ENCODE data around the gene JTB.

Gene JTB

DNA sequence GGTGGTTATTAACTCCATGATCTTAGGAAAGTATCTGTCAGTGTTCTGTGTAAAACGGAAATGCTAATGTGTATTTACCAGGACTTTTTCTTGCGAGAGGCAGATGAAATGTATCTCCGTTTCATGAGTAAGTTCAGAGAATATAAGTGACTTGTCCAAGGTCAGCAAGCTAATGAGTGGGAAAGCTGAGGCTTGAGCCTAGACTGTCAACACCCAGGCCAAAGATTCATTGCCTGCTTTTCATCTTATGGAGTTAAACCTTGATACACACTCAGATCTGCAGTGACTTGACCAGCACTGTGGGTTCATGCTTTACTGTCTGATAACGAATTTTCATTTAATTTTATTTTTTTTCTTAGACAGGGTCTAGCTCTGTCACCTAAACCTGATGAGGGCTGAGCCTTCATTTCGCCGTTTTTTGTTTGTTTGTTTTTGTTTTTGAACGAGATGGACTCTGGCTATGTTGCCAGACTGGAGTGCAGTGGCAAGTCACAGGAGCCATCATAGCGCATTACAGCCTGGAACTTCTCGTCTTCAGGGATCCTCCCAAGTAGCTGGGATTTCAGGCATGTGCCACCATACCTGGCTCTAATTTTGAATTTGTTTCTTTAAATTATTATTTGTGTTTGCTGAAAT, 918 bp upstream of the JTB start:
- DNase-seq (ENCODE audit: low read depth, low spot score) = no peak

DNA sequence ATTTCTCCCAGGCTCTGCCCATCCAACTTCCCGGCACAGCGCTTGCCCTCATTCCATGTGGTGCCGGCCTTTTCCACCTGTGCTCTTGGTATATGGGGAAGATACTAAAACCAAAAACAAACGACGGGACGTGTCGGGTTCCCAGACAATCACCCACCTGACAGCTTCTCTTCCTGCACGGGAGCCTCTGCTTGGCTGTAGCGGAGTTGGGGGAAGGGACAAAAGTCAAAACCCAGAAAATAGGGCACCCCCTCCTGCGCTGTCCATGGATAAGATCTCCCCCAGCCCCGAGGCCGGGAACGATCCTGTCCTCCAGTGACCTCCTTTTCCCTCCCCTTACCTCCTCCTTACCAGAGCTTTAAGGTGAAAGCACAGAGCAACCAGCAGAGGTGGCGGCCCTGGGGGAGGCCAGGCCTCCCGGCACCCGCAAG, 640 bp downstream of the JTB start:
- DNase-seq (ENCODE audit: low read depth, low spot score) = no peak

DNA sequence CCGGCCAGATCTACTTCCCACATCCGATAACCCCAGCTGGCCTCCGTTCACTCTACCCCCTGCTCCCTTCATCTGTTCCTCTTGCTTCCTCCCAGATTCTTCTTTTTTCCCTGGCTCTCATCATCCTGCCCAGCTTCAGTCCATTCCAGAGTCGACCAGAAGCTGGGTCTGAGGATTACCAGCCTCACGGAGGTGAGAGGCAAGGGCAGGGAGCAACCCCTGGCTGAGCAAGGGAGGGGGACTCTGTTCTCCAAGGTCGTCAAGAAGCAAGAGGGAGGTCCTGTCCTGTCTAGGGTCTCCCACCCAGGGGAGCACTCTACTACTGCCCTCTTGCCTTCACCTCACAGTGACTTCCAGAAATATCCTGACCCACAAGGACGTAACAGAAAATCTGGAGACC, 3.9 kb downstream of the JTB start:
- no peak for DNase-seq (ENCODE audit: low read depth, low spot score)

DNA sequence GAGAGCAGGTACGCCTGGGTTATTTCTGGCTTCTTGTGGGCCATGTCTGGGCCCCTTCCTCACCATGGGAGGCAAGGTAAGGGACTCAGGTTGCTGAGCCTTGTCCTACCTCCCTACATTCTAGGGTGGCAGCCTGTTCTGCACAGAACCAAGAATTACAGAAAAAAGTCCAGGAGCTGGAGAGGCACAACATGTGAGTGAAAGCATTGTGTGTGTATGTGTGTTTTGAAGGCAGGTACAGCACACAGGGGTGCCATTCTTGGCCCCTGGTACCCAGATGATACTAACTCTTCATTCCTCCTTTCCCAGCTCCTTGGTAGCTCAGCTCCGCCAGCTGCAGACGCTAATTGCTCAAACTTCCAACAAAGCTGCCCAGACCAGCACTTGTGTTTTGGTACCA, 4.4 kb downstream of the JTB start:
- no peak for DNase-seq (ENCODE audit: low read depth, low spot score)

DNA sequence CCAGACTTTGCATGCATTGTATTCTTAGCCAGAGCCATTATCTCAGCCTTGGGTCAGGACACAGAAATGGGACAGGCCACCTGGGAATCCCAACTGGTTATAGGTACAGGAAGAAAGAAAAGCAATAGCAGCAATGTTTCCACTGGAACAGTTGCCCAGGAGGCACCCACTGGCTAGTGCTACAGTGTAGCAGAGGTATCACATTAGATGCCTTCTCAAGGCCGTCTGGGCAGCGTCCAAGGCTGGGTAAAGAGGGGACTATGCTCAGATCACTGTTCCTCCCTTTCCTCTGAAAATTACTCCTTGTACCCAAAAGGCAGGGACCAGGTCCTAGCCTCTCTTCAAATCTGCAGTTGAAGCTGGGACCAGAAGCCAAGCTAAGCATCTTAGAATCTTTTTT, 7.1 kb downstream of the JTB start:
- DNase-seq (ENCODE audit: low read depth, low spot score) = no peak

DNA sequence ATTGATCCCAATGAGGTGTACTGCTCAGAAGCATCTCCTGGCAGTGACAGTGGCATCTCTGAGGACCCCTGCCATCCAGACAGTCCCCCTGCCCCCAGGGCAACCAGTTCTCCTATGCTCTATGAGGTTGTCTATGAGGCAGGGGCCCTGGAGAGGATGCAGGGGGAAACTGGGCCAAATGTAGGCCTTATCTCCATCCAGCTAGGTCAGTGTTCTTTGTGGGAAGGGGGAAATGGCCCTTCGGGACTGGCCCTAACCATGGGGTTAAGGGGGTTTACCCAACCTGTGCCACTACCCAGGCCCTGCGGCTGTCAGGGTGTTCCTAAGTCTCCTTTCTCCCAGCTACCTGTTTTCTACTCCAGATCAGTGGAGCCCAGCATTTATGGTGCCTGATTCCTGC, 8.5 kb downstream of the JTB start:
- no peak for DNase-seq (ENCODE audit: low read depth, low spot score)

DNA sequence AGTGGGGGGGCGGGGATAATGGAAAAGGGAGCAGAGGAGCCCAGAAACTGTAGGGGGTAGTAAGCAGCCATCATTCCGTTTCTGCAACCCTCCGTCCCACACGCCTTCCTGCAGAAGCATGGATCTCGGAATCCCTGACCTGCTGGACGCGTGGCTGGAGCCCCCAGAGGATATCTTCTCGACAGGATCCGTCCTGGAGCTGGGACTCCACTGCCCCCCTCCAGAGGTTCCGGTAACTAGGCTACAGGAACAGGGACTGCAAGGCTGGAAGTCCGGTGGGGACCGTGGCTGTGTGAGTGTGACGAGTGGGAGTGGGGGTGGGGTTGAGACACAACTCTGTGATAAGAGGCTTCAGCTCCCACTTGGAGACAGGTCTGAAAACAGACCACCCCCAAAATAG, 9.1 kb downstream of the JTB start:
- no peak for DNase-seq (ENCODE audit: low read depth, low spot score)

DNA sequence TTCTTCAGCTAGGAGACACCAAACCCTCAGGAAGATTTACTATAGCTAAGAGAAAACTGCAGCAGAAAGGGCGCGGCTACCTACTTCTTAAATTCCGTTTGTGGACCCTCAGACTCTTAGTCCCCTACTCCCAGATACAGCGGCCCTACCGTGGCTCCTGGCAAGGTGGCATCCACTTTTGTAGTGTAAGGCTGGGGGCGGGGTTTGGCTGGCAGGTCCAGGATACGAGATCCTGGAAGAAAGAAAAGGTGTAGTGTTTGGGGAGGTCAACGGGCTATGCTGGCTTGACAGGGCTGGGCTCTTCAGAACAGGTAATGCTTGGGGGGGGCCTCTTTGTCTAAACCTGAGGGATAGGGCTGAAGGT, 9.5 kb downstream of the JTB start:
- no peak for DNase-seq (ENCODE audit: low read depth, low spot score)

DNA sequence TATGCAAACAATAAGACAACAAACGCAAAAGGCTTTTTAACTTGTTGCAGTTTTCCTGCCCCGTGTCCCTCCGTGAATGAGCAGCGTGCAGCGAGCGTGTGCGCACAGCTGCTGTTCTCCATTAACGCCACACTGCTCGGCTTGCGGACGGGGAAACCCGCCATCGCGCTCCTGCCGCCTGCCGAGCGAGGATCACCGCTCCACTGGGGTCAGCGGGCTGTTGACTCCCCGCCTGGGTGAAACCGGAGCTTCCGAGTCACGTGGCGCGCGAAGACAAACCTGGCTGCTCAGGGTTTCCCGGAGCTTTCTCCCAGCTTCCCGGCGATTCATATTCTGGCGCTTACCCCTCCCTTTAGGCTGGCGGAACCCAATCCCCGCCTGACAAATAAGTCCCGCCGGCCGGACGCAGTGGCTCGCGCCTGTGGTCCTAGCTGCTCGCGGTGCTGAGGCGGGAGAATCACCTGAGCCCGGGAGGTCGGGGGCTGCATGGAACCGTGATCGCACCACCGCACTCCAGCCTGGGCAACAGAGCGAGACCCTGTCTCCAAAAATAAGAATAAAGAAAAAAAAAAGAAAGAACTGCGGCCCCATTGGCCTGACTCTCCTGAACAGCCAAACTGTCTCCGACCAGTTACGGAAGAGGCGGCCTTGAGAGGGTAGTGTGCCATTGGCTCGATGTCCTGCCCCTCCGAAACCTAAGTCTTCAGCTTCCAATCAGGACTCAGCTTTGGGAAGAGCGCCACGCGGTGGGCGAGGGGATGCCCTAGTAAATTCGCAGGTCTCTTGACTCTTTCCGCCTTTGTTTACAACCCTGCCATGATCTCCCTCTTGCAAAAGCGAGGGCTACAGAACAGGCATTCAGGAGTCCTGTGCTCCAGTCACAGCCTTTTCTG, 10.1 kb downstream of the JTB start, which contains the start of gene CREB3L4:
Gene CREB3L4, plus strand, starts transcription at position 796 of the 893 bp plus-strand sequence. CDS start 624 bp downstream, outside the sequence.
- DNase-seq (ENCODE audit: low read depth, low spot score) = peak; percentile 66

DNA sequence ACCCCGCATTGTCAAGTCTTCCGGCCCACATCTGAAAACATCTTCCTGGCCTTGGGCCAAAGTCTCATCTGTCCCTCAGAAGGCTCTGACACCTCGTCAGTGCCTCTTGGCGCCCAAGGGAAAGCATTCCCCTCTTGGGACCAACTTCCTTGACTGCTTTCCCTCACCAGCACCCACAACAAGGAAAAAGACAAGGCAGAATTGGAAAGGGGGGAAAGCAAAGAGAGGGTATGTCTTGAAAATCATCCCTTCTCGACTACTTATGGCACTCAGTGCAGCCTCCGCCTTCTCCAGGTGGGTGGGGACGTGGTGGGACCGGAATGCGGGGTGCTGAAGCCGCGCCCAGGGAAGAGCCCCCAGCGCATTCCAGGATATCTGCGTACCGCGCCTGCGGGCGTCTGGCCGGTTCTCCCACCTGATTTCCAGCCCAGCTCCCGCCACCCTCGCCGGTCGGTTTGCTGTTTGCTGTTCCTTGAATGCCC, 13.6 kb downstream of the JTB start:
- DNase-seq (ENCODE audit: low read depth, low spot score) = no peak

DNA sequence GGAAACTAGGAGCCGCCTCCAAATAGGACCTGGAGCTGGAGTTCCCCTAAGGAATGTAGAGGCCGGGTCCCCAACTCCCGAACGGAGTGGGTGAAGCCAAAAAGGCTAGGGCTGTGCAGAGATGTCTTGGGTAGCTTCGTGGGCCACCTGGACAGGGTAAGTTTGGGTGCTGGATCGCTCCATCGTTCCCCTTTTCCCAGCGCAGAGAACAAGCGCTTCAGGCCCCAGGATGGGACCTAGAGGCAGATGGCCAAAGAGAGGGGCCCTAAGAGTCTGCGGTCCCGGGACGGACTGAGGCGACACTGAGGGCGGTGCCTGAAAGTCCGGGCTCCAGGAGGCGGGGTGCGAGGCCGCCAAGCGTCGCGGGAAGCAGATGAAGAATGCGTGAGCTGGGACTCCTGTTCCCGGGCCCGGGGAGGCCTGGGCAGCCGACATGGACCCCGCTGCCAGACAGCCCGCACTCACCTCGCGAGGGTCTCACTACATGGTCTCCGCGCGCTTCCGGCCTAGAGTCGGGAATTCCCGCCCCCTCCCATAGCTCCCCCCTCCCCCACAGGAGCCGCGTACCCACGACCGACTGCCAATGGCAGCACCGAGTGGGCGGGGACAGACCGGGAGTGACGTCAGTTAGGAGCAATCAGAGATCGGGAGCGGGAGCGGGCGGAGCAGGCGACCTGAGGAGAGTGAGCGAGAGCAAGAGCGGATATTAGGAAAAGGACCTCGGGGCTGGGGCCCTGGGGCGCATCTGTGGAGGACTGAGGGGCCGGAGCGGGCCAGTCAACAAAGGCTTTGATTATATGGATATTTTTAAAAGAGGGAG, 14.2 kb downstream of the JTB start, which contains the start of gene SLC39A1:
Gene SLC39A1, minus strand, starts transcription at position 508 of the 820 bp plus-strand sequence. CDS start 822 bp downstream, outside the sequence.
- DNase-seq (ENCODE audit: low read depth, low spot score) = peak; percentile 86

DNA sequence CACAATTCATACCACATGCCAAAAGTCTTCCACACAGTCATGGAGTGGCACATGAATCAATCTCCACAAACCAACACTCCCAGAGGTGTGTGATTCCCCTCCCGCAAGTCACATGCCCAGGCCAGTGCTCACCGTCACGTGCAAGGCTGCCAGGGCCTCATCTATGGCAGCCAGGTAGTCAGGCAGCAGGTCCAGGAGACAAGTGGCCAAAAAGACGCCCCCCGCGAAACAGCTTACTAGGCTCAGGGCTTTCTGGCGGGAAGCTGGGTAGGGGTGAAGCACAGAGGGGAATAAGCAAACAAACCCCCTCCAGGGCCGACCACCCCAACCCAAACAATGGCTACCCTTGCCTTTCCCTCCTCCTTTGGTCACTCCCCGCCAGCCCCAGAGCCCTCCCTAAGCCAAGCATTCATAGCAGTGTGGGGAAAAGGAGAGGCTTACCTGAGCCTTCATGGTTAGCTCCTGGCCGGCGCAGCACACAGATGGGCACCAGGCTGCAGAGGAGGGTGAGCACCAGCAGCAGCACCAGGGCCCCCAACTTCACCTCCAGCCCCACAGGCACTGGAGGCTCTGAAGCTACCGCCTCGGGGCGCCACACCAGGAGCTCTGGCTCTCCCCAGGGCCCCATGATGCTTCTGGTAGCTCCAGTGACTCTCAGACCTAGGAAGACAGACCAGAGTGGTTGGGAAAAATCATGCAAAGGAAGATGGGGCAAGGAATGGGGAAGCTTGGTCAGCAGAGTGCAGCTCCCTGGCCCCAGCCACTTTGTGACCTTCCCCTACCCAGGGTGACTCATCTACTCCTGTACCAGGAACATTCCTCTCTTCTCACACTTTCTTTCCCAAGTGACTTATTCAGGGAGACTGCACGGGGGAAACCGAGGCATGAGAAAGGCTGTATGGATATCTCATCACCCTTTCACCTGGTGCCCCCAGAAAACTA, 15.1 kb downstream of the JTB start:
- no peak for DNase-seq (ENCODE audit: low read depth, low spot score)

DNA sequence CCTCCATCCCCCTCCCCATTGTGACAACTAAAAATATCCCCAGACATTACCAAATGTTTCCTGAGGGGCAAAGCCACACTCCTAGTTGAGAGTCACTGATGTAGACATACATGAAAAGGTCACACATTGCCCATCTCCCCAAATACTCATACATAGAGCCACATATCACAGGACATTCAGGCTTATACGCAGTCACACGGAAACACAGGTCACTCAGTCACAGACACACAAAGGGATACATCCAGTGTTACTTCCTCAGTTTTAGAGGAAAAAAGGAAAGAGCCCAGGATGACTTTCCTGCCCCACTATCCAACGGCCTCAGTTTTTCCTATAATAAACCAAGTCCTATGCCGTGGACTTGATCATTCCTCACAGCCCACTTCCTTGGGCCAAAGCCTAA, 16.1 kb downstream of the JTB start:
- no peak for DNase-seq (ENCODE audit: low read depth, low spot score)

DNA sequence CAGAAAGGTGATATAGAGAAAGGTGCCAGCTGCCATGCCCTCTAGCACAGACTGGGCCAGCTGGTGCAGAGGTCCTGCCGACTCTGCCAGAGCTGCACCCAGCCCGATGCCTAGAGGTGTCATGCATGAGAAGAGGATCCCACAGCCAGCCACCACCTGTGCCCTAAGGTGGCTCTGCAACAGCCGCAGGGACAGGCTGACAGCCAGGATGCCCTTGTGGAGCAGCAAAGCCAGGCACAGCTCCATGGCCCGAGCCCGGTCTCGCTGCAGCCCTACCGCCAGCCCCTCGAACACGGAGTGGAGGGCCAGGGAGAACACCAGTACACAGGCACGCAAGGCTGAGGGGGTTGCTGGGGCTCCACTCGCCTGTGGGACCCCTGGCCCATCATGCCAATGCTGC, 17.3 kb downstream of the JTB start:
- no peak for DNase-seq (ENCODE audit: low read depth, low spot score)

DNA sequence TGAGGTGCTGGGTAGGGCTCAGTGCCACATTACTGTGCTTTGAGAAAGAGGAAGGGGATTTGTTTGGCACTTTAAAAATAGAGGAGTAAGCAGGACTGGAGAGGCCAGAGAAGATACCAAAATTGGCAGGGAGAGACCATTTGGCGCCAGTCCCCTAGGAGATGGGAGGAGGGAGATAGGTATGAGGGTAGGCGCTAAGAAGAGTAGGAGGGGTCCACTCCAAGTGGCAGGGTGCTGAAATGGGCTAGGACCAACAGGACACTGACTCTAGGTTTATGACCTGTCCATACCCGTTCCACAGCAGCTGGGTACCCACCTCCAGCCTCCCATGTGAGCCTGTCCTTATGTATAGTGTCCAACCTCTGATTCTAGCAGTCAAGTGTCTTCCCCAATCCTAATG, 18.0 kb downstream of the JTB start:
- DNase-seq (ENCODE audit: low read depth, low spot score) = no peak

DNA sequence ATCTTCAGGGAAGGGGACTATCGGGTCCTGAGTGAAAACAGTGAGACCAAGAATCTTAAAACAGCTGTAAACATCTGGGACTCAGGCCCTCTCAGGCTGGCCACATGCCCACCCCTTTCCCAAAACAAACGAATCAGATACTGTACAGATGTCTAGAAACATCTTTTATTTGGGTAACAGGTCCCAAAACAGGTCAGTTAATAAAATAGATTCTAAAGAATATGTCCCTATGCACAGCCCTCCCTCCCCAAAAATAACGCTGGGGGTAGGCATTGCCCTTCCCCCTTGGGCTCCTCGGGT, 18.6 kb downstream of the JTB start:
- no peak for DNase-seq (ENCODE audit: low read depth, low spot score)

DNA sequence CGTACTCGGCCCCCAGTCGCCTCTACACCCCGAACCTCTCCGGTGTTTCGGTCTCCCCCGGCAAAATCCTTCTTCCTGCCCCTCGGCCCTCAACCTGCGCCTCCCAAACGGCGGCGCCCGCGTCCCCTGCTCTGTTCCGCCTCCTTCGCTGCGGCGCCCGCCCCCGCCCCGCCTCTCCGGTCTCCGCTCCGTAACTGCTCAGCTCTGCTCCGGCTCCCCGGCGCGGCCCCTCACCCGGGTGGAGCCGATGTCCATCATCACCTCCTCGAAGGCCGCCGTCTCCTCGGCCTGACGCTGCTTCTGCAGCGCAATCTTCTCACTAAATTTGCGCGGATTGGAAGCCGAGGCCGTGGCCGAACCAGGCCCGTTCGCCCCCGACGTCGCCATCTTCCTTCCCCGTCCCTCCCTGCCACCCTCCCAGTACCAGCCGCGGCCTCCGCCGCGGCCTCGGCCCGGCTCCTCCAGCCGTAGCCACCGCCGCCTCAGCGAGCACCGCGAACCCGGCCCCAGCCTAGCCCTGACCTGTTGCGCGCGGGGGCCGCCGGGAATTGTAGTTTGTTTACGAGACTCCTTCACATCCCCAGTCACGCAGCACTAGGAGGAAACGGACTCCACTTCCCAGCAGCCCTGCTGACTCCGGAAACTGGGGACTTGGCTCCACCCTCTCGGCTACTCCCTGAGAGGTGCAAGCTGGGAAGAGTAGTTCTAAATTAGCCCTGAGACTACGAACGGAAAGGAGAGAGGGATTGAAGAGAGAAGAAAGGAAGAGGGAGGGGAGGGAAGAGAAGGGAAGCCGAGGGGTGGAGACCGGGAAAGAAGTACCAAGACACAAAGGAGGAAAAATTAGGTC, 19.1 kb downstream of the JTB start, which contains the start of gene CRTC2:
Gene CRTC2, minus strand, starts transcription at position 502 of the 850 bp plus-strand sequence. Its CDS starts 115 bp downstream, at position 387.
- DNase-seq (ENCODE audit: low read depth, low spot score) = peak; percentile 97

DNA sequence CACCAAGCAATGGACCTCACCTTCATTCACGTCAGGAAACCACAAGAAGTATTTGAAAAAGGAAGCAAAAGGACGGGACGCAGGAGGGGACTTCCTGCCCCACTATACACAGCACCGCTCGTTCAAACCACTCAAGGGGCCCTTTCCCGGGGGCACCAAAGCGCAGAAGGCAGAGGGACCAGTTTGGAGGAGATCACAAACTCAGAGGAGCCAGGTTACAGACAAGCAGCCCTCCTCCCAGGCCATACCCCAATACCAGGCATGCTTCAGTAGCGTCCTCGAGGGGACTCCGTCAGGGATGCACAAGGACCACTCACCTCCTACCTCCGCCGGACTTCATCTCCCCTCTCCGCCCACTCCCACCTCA, 19.7 kb downstream of the JTB start:
- DNase-seq (ENCODE audit: low read depth, low spot score) = no peak

DNA sequence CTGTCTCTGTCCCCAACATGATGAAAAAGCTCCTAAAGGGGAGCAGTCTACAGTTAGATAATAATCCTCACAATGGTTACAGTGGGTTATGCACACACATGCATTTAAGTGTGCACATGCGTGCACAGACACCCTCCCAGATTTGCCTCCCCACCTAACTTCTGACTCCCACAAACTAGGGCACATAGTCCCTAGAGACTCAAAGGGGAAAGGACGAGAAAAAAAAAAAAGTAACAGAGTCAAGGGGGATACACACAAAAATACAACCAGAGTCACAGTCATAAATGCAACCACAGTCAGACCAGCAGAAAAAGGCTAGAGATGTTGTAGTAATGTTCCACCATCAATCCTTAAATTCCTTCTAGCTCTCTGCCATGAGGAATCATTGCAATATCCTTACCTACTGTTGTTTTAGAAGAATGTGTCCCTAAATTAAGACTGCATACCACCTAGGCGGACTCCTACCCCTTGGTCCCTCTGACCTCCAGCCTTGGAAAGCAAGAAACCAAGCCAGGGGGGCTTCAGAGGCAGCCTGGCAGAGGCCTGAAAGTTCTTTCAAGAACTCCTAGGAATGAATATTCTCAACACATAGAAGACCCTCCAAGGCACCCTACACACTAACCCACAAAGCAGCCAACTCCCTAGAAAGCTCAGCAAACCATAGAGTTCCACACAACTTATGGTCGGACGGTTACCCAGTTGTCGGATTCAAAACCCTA, 20.3 kb downstream of the JTB start:
- DNase-seq (ENCODE audit: low read depth, low spot score) = no peak
